ENCODE data around the gene TPST1.

DNA sequence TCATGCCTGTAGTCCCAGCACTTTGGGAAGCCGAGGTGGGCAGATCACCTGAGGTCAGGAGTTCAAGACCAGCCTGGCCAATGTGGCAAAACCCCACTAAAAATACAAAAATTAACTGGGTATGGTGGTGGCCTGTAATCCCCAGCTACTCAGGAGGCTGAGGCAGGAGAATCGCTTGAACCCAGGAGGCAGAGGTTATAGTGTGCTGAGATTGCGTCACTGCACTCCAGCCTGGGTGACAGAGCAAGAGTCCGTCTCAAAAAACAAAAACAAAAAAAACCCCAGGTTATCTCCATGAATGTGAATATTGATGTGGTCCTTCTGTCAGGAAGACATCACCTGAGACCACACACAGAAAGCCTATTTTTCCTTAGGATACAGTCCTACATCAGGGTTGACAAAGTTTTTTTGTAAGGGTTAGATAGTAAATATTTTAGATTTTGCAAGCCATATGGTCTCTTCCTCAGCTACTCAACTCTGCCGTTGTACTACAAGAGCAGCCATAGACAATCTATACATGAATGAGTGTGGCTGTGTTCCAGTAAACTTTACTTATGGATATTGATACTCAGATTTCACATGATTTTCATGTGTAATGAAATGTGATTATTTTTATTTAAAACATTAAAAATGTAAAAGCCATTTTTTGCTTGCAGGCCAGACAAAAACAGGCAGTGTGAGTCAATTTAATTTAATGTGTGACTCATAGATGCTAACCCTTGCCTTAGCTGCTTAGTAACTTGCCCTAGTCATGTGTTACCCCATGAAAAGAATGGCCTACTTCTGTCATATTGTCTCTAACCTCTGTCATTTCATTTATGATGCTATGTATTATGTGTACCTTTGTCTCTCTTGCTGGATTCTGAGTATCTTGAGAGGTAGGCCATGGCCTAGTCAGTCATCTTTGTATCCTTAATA lies 78.1 kb downstream of the TPST1 start:
- TF ChIP-seq, protein P1, sequence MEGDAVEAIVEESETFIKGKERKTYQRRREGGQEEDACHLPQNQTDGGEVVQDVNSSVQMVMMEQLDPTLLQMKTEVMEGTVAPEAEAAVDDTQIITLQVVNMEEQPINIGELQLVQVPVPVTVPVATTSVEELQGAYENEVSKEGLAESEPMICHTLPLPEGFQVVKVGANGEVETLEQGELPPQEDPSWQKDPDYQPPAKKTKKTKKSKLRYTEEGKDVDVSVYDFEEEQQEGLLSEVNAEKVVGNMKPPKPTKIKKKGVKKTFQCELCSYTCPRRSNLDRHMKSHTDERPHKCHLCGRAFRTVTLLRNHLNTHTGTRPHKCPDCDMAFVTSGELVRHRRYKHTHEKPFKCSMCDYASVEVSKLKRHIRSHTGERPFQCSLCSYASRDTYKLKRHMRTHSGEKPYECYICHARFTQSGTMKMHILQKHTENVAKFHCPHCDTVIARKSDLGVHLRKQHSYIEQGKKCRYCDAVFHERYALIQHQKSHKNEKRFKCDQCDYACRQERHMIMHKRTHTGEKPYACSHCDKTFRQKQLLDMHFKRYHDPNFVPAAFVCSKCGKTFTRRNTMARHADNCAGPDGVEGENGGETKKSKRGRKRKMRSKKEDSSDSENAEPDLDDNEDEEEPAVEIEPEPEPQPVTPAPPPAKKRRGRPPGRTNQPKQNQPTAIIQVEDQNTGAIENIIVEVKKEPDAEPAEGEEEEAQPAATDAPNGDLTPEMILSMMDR (IDR thresholded peaks at IDR 0.05) = no peak
- TF ChIP-seq POLR2A (IDR thresholded peaks at IDR 0.05) = no peak

All from thyroid gland (tissue), 4 donors.